Natural killer cell treated with Interleukin-12 subunit alpha and Interleukin-12 subunit beta and Interleukin-15 and Interleukin-18, amount 100 ng/mL, for 72 hours (primary cell): ENCODE data around the gene PDE4D. TPM values are rescaled to one million over a fixed set of nuclear protein-coding genes. Genes with fewer than 3 reads are reported as not detected.

Source experiments
- ATAC-seq, 2 donors: fragments of 150-1000 bp; cut with Tn5 transposase in 1 of 2; sonication (Bioruptor Pico), chemical (Tn5 transposase) in 1 of 2; 2 replicates each; pipeline ENCODE4 v1.10.0; 2021
- DNase-seq: peaks from one replicate; pipeline ENCODE4 v3.0.0; 2022; ENCODE audit warnings: low spot score
- H3K27ac Mint-ChIP-seq, 2 donors: 1 replicate in 1 of 2; 2 replicates in 1 of 2; pipeline ENCODE4 v1.8.0; 2022; ENCODE audit warnings: mixed read lengths in 2 of 2, mild to moderate bottlenecking in 1 of 2, moderate library complexity in 1 of 2
- H3K27me3 Mint-ChIP-seq, 2 donors: 1 replicate in 1 of 2; 2 replicates in 1 of 2; pipeline ENCODE4 v1.8.0; 2022; ENCODE audit warnings: mixed read lengths in 2 of 2
- H3K36me3 Mint-ChIP-seq: one replicate; pipeline ENCODE4 v1.8.0; 2022; ENCODE audit warnings: mixed read lengths
- H3K4me1 Mint-ChIP-seq, 2 donors: 1 replicate in 1 of 2; 2 replicates in 1 of 2; pipeline ENCODE4 v1.8.0; 2022; ENCODE audit warnings: low read depth in 2 of 2, mixed read lengths in 2 of 2, mild to moderate bottlenecking in 1 of 2
- H3K4me3 Mint-ChIP-seq: one replicate; pipeline ENCODE4 v1.8.0; 2022; ENCODE audit warnings: mixed read lengths
- H3K9me3 Mint-ChIP-seq: 2 replicates; pipeline ENCODE4 v1.8.0; 2022; ENCODE audit warnings: mixed read lengths
- total RNA-seq, 2 donors: library from RNA; stranded (reverse); gene quantifications; one replicate each; pipeline ENCODE4 v1.2.3, GENCODE V29; 2022

PDE4D gene
- total RNA-seq, 2 donors from 2014 or later: 55.0 to 80.5 TPM

- Mint-ChIP-seq H3K9me3 (no peaks in the 10 kb centered on the region), H3K4me1 (peaks cover 8 to 10% of the 10 kb centered on the region in 2 donors), H3K27ac (no peak overlapping the region), H3K36me3 (no peaks in the 10 kb centered on the region), H3K4me3 (no peak overlapping the region), H3K27me3 (peaks cover 7 to 28% of the 10 kb centered on the region in 2 donors)
- no peak for DNase-seq
- no peak for ATAC-seq
Measured at GRCh38 chr5:59276325-59276675, 617.2 kb downstream of the PDE4D start.

- Mint-ChIP-seq H3K9me3 (no peaks in the 10 kb centered on the region), H3K4me3 (peak overlapping the region; percentile 53), H3K36me3 (no peaks in the 10 kb centered on the region), H3K27me3 (peaks cover 7 to 25% of the 10 kb centered on the region in 2 donors), H3K4me1 (peaks cover 8 to 10% of the 10 kb centered on the region in 2 donors), H3K27ac (peak overlapping the region in 1 of 2 donors; percentile 8)
- DNase-seq (no peak), ATAC-seq (no peak)
Measured at GRCh38 chr5:59275510-59276324, 617.8 kb downstream of the PDE4D start.

- H3K4me1 Mint-ChIP-seq: peaks cover 8 to 10% of the 10 kb centered on the region in 2 donors
- DNase-seq: no peak
- peak overlapping the region in 1 of 2 donors; percentile 8 for H3K27ac Mint-ChIP-seq
- no peaks in the 10 kb centered on the region for H3K36me3 Mint-ChIP-seq
- no peaks in the 10 kb centered on the region for H3K9me3 Mint-ChIP-seq
- no peak for ATAC-seq
- peak overlapping the region; percentile 53 for H3K4me3 Mint-ChIP-seq
- H3K27me3 Mint-ChIP-seq: peaks cover 7 to 25% of the 10 kb centered on the region in 2 donors
Measured at GRCh38 chr5:59275170-59275509, 618.4 kb downstream of the PDE4D start.

- no peaks in the 10 kb centered on the region for H3K36me3 Mint-ChIP-seq
- no peaks in the 10 kb centered on the region for H3K9me3 Mint-ChIP-seq
- peaks cover 8 to 10% of the 10 kb centered on the region in 2 donors for H3K4me1 Mint-ChIP-seq
Measured at GRCh38 chr5:59274106-59274636, 619.4 kb downstream of the PDE4D start.

GRCh38 chr5:59272809-59273427 lies 620.6 kb downstream of the PDE4D start:
- Mint-ChIP-seq H3K4me1 (peaks cover 8 to 10% of the 10 kb centered on the region in 2 donors), H3K27ac (no peak overlapping the region), H3K27me3 (peaks cover 7 to 23% of the 10 kb centered on the region in 2 donors), H3K4me3 (no peak overlapping the region), H3K9me3 (no peaks in the 10 kb centered on the region), H3K36me3 (no peaks in the 10 kb centered on the region)
- no peak for ATAC-seq
- no peak for DNase-seq

More at GRCh38 chr5:59274106-59274636, 619.4 kb downstream of the PDE4D start:
- DNase-seq (no peak), ATAC-seq (no peak)
- H3K4me3 Mint-ChIP-seq: no peak overlapping the region
- H3K27ac Mint-ChIP-seq: no peak overlapping the region
- H3K27me3 Mint-ChIP-seq: peaks cover 7 to 25% of the 10 kb centered on the region in 2 donors

GRCh38 chr5:59268756-59269415 lies 624.6 kb downstream of the PDE4D start:
- Mint-ChIP-seq H3K27ac (no peak overlapping the region), H3K27me3 (peaks cover 0 to 4% of the 10 kb centered on the region in 2 donors), H3K9me3 (no peaks in the 10 kb centered on the region), H3K4me1 (no peaks in the 10 kb centered on the region), H3K4me3 (no peak overlapping the region), H3K36me3 (no peaks in the 10 kb centered on the region)
- DNase-seq (no peak), ATAC-seq (no peak)

GRCh38 chr5:59267033-59267432 lies 626.5 kb downstream of the PDE4D start:
- no peaks in the 10 kb centered on the region for H3K4me1 Mint-ChIP-seq
- H3K9me3 Mint-ChIP-seq: no peaks in the 10 kb centered on the region
- no peak overlapping the region for H3K27ac Mint-ChIP-seq
- no peak for ATAC-seq
- peaks cover 0 to 6% of the 10 kb centered on the region in 2 donors for H3K27me3 Mint-ChIP-seq
- no peaks in the 10 kb centered on the region for H3K36me3 Mint-ChIP-seq
- DNase-seq: no peak
- H3K4me3 Mint-ChIP-seq: no peak overlapping the region

GRCh38 chr5:59266410-59266809 lies 627.1 kb downstream of the PDE4D start:
- no peaks in the 10 kb centered on the region for H3K36me3 Mint-ChIP-seq
- H3K9me3 Mint-ChIP-seq: no peaks in the 10 kb centered on the region
- DNase-seq (no peak), ATAC-seq (no peak)
- H3K27me3 Mint-ChIP-seq: peaks cover 0 to 6% of the 10 kb centered on the region in 2 donors
- no peak overlapping the region for H3K27ac Mint-ChIP-seq
- H3K4me1 Mint-ChIP-seq: no peaks in the 10 kb centered on the region
- H3K4me3 Mint-ChIP-seq: no peak overlapping the region

- no peak for ATAC-seq
- Mint-ChIP-seq H3K27ac (no peak overlapping the region), H3K4me3 (no peak overlapping the region), H3K36me3 (no peaks in the 10 kb centered on the region), H3K4me1 (no peaks in the 10 kb centered on the region), H3K27me3 (peaks cover 2 to 13% of the 10 kb centered on the region in 2 donors), H3K9me3 (no peaks in the 10 kb centered on the region)
- DNase-seq: no peak
Measured at GRCh38 chr5:59264639-59265245, 628.8 kb downstream of the PDE4D start.

GRCh38 chr5:59264013-59264412 lies 629.5 kb downstream of the PDE4D start:
- no peak overlapping the region for H3K27ac Mint-ChIP-seq
- H3K4me1 Mint-ChIP-seq: no peaks in the 10 kb centered on the region
- no peak overlapping the region for H3K4me3 Mint-ChIP-seq
- H3K27me3 Mint-ChIP-seq: peaks cover 2 to 13% of the 10 kb centered on the region in 2 donors
- H3K9me3 Mint-ChIP-seq: no peaks in the 10 kb centered on the region
- no peaks in the 10 kb centered on the region for H3K36me3 Mint-ChIP-seq
- no peak for DNase-seq
- no peak for ATAC-seq

- Mint-ChIP-seq H3K36me3 (no peaks in the 10 kb centered on the region), H3K27me3 (peaks cover 2 to 18% of the 10 kb centered on the region in 2 donors), H3K4me1 (no peaks in the 10 kb centered on the region), H3K27ac (no peak overlapping the region), H3K4me3 (no peak overlapping the region), H3K9me3 (no peaks in the 10 kb centered on the region)
- no peak for DNase-seq
- ATAC-seq: no peak
Measured at GRCh38 chr5:59261969-59262368, 631.6 kb downstream of the PDE4D start.

GRCh38 chr5:59260973-59261372 lies 632.6 kb downstream of the PDE4D start:
- no peak for DNase-seq
- no peaks in the 10 kb centered on the region for H3K36me3 Mint-ChIP-seq
- H3K27me3 Mint-ChIP-seq: peaks cover 2 to 18% of the 10 kb centered on the region in 2 donors
- no peaks in the 10 kb centered on the region for H3K4me1 Mint-ChIP-seq
- no peaks in the 10 kb centered on the region for H3K9me3 Mint-ChIP-seq
- ATAC-seq: no peak
- no peak overlapping the region for H3K4me3 Mint-ChIP-seq
- no peak overlapping the region for H3K27ac Mint-ChIP-seq

GRCh38 chr5:59260200-59260599 lies 633.3 kb downstream of the PDE4D start:
- H3K9me3 Mint-ChIP-seq: no peaks in the 10 kb centered on the region
- H3K27ac Mint-ChIP-seq: no peak overlapping the region
- H3K4me3 Mint-ChIP-seq: no peak overlapping the region
- H3K36me3 Mint-ChIP-seq: no peaks in the 10 kb centered on the region
- H3K27me3 Mint-ChIP-seq: peaks cover 2 to 21% of the 10 kb centered on the region in 2 donors
- DNase-seq (no peak), ATAC-seq (no peak)
- H3K4me1 Mint-ChIP-seq: no peaks in the 10 kb centered on the region
